Neural progenitor cell (in vitro differentiated cells): ENCODE data around the gene PRRX2. TPM values are rescaled to one million over a fixed set of nuclear protein-coding genes. Genes with fewer than 3 reads are reported as not detected.
A peak's percentile ranks its signal among the peaks of the same experiment; 100 is the strongest.

Source experiments
- DNase-seq: peaks from one replicate; pipeline ENCODE4 v3.0.0-alpha.2; 2016; ENCODE audit warnings: low spot score
- H2AFZ ChIP-seq: fragments of 200-600 bp; sonication (generic); replicated peaks from 2 replicates; pipeline ENCODE4 v1.6.1; 2016; ENCODE audit warnings: antibody characterized with exemption
- H3F3A ChIP-seq: fragments of 200-600 bp; sonication (generic); 2 replicates; pipeline ENCODE4 v1.6.1; 2016; ENCODE audit warnings: antibody characterized with exemption, low read depth
- H3K27ac ChIP-seq: fragments of 200-600 bp; sonication (generic); 2 replicates; pipeline ENCODE4 v1.5.1; 2016; ENCODE audit warnings: mild to moderate bottlenecking
- H3K27me3 ChIP-seq: fragments of 200-600 bp; sonication (generic); 2 replicates; pipeline ENCODE4 v1.6.1; 2016; ENCODE audit warnings: mild to moderate bottlenecking, moderate library complexity
- H3K36me3 ChIP-seq: fragments of 200-600 bp; sonication (generic); 2 replicates; pipeline ENCODE4 v1.5.1; 2016
- H3K4me1 ChIP-seq: fragments of 200-600 bp; sonication (generic); 2 replicates; pipeline ENCODE4 v1.6.1; 2016; ENCODE audit warnings: mixed run types
- H3K4me2 ChIP-seq: fragments of 200-600 bp; sonication (generic); 2 replicates; pipeline ENCODE4 v1.6.1; 2016
- H3K4me3 ChIP-seq: fragments of 200-600 bp; sonication (generic); 2 replicates; pipeline ENCODE4 v1.5.1; 2016
- H3K79me2 ChIP-seq: fragments of 200-600 bp; sonication (generic); 2 replicates; pipeline ENCODE4 v1.6.1; 2016; ENCODE audit warnings: low read depth
- H3K9ac ChIP-seq: fragments of 200-600 bp; sonication (generic); 2 replicates; pipeline ENCODE4 v1.6.1; 2016
- H3K9me3 ChIP-seq: fragments of 200-600 bp; sonication (generic); 2 replicates; pipeline ENCODE4 v1.5.1; 2016; ENCODE audit warnings: low read depth
- H4K20me1 ChIP-seq: fragments of 200-600 bp; sonication (generic); 2 replicates; pipeline ENCODE4 v1.6.1; 2016; ENCODE audit warnings: low read depth
- H3K27ac Mint-ChIP-seq: 3 replicates; pipeline ENCODE4 v1.8.0; 2021; ENCODE audit warnings: mixed read lengths
- H3K27me3 Mint-ChIP-seq: 2 replicates; pipeline ENCODE4 v1.8.0; 2022; ENCODE audit warnings: low read depth, mild to moderate bottlenecking, inconsistent platforms, moderate library complexity, mixed read lengths; ENCODE audit not compliant: insufficient read depth
- H3K36me3 Mint-ChIP-seq: 3 replicates; pipeline ENCODE4 v1.8.0; 2021; ENCODE audit warnings: mixed read lengths
- H3K4me1 Mint-ChIP-seq: 3 replicates; pipeline ENCODE4 v1.8.0; 2021; ENCODE audit warnings: mixed read lengths
- H3K4me3 Mint-ChIP-seq: 3 replicates; pipeline ENCODE4 v1.8.0; 2021; ENCODE audit warnings: mild to moderate bottlenecking, moderate library complexity, mixed read lengths
- H3K9me3 Mint-ChIP-seq: 3 replicates; pipeline ENCODE4 v1.8.0; 2020; ENCODE audit warnings: mixed read lengths
- CTCF ChIP-seq: fragments of 200-600 bp; sonication (generic); IDR thresholded peaks from 2 replicates; pipeline ENCODE4 v1.5.1; 2017; ENCODE audit warnings: antibody characterized with exemption, mild to moderate bottlenecking
- EZH2 ChIP-seq: fragments of 200-600 bp; sonication (generic); IDR thresholded peaks from 2 replicates; pipeline ENCODE4 v1.6.1; 2017; ENCODE audit warnings: antibody characterized with exemption, mild to moderate bottlenecking, moderate library complexity
- EZH2phosphoT487 ChIP-seq: fragments of 200-600 bp; sonication (generic); IDR thresholded peaks from 2 replicates; pipeline ENCODE4 v1.6.1; 2017; ENCODE audit warnings: antibody characterized with exemption
- total RNA-seq: library from RNA; depleted of rRNA; stranded (reverse); fragments of >200 nt; gene quantifications from 2 replicates; pipeline ENCODE4 v1.2.3, GENCODE V29; 2015; ENCODE audit warnings: low replicate concordance

Gene PRRX2
- total RNA-seq, 1 donor from 2014 or later: 1.5 TPM

- Mint-ChIP-seq H3K27ac (peak within 1 kb of the TSS; percentile 94), H3K9me3 (no peaks in the 10 kb centered on the region), H3K36me3 (peaks cover 7% of the 10 kb centered on the region), H3K27me3 (peaks cover 6% of the 10 kb centered on the region), H3K4me3 (peak within 1 kb of the TSS; percentile 85), H3K4me1 (peaks cover 15% of the 10 kb centered on the region)
- H3K9me3 ChIP-seq: no peaks in the 10 kb centered on the region
- H3K27me3 ChIP-seq: no peaks in the 10 kb centered on the region
- H4K20me1 ChIP-seq: peaks cover 18% of the 10 kb centered on the region
- peak; percentile 99 for DNase-seq
- peak within 1 kb of the TSS; percentile 94 for H2AFZ ChIP-seq
- peaks cover 22% of the 10 kb centered on the region for H3K79me2 ChIP-seq
- no peaks in the 10 kb centered on the region for H3K36me3 ChIP-seq
- H3F3A ChIP-seq: peaks cover 23% of the 10 kb centered on the region
- peak within 1 kb of the TSS; percentile 98 for H3K9ac ChIP-seq
- peak within 1 kb of the TSS; percentile 95 for H3K4me2 ChIP-seq
- H3K4me3 ChIP-seq: peak within 1 kb of the TSS; percentile 96
- TF ChIP-seq CTCF (peak; percentile 96), EZH2phosphoT487 (no peak), EZH2 (peak; percentile 20)
- peaks cover 9% of the 10 kb centered on the region for H3K4me1 ChIP-seq
- no peak within 1 kb of the TSS for H3K27ac ChIP-seq
Observed at GRCh38 chr9:129641750-129642585, 23.5 kb upstream of the PRRX2 start, which contains the start of gene ASB6. TSS of gene ASB6 (minus strand) at chr9:129642151. CDS start at chr9:129641999, 152 bp downstream.

- Histone ChIP-seq H3F3A (peaks cover 14% of the 10 kb centered on the region), H2AFZ (no peak overlapping the region), H3K4me3 (no peak overlapping the region), H3K79me2 (peaks cover 22% of the 10 kb centered on the region), H3K27me3 (no peaks in the 10 kb centered on the region), H3K9me3 (no peaks in the 10 kb centered on the region), H4K20me1 (peaks cover 14% of the 10 kb centered on the region), H3K4me2 (no peak overlapping the region), H3K36me3 (no peaks in the 10 kb centered on the region), H3K9ac (no peak overlapping the region), H3K27ac (no peak overlapping the region), H3K4me1 (peaks cover 9% of the 10 kb centered on the region)
- no peak for DNase-seq
- Mint-ChIP-seq H3K4me3 (peak overlapping the region; percentile 41), H3K27ac (no peak overlapping the region), H3K4me1 (peaks cover 21% of the 10 kb centered on the region), H3K9me3 (no peaks in the 10 kb centered on the region), H3K36me3 (no peaks in the 10 kb centered on the region), H3K27me3 (peaks cover 5% of the 10 kb centered on the region)
- TF ChIP-seq CTCF (no peak), EZH2 (no peak), EZH2phosphoT487 (no peak)
Observed at GRCh38 chr9:129643706-129644105, 21.7 kb upstream of the PRRX2 start.

- H3K27me3 Mint-ChIP-seq: peaks cover 5% of the 10 kb centered on the region
- Histone ChIP-seq H3K9me3 (no peaks in the 10 kb centered on the region), H3F3A (peaks cover 13% of the 10 kb centered on the region), H3K4me2 (no peak overlapping the region), H3K36me3 (no peaks in the 10 kb centered on the region), H3K79me2 (peaks cover 22% of the 10 kb centered on the region), H3K27ac (no peak overlapping the region), H3K9ac (no peak overlapping the region), H3K4me1 (peaks cover 9% of the 10 kb centered on the region), H3K27me3 (no peaks in the 10 kb centered on the region), H4K20me1 (peaks cover 14% of the 10 kb centered on the region), H3K4me3 (no peak overlapping the region), H2AFZ (no peak overlapping the region)
- peaks cover 21% of the 10 kb centered on the region for H3K4me1 Mint-ChIP-seq
- DNase-seq: no peak
- H3K27ac Mint-ChIP-seq: no peak overlapping the region
- H3K4me3 Mint-ChIP-seq: no peak overlapping the region
- TF ChIP-seq CTCF: no peak
- no peak for TF ChIP-seq EZH2phosphoT487
- no peak for TF ChIP-seq EZH2
- no peaks in the 10 kb centered on the region for H3K9me3 Mint-ChIP-seq
- no peaks in the 10 kb centered on the region for H3K36me3 Mint-ChIP-seq
Observed at GRCh38 chr9:129644365-129644764, 21.1 kb upstream of the PRRX2 start.
